Endothelial cell of umbilical vein (primary cell): Measurements from ENCODE around the gene KHDRBS1. TPM values are rescaled to one million over a fixed set of nuclear protein-coding genes. Genes with fewer than 3 reads are reported as not detected.

Experiments
- BruUV-seq: library from RNA; stranded (reverse); fragments of 400-500 nt; replicated peaks from 2 replicates; lab custom pipeline; 2021; lab: Mats Ljungman, UMichigan
- CTCF ChIA-PET: fragments of 300-600, 350-600 bp; sonication (Branson Sonifier 250); formaldehyde crosslinking; loops from one replicate; lab custom pipeline; 2021; ENCODE audit warnings: antibody characterized with exemption, inconsistent platforms; lab: Charles Lee
- POLR2A ChIA-PET: fragments of 300-600, 350-600 bp; sonication (Branson Sonifier 250); formaldehyde crosslinking; loops from one replicate; lab custom pipeline; 2021; ENCODE audit warnings: antibody characterized with exemption, inconsistent platforms; lab: Charles Lee
- DNase-seq: peaks from one replicate; pipeline ENCODE4 v3.0.0-alpha.2; 2011; ENCODE audit warnings: low read depth, low spot score
- FAIRE-seq: peaks from 2 replicates; lab custom pipeline; 2011; peaks lifted over from hg19 to GRCh38; lab: Jason Lieb, UNC
- H2AFZ ChIP-seq: 2 replicates; pipeline ENCODE4 v1.6.0; 2012; ENCODE audit warnings: low read depth, low read length, control low read depth, inconsistent platforms
- H3K27ac ChIP-seq: 2 replicates; pipeline ENCODE4 v1.5.1; 2011; ENCODE audit warnings: low read depth, mild to moderate bottlenecking, control low read depth, low read length, moderate library complexity; ENCODE audit not compliant: insufficient read depth
- H3K27me3 ChIP-seq, 2 experiments: 2 replicates each; pipeline versions ENCODE4 v1.6.0 to v1.6.1; 2011; ENCODE audit warnings: low read length in 2 of 2, mixed read lengths in 1 of 2; ENCODE audit not compliant: control insufficient read depth in 2 of 2, insufficient read depth in 2 of 2
- H3K36me3 ChIP-seq, 2 experiments: 2 replicates in 1 of 2; 3 replicates in 1 of 2; pipeline ENCODE4 v1.5.1; 2011; ENCODE audit warnings: low read length in 2 of 2, mild to moderate bottlenecking in 1 of 2, moderate library complexity in 1 of 2; ENCODE audit not compliant: control insufficient read depth in 2 of 2, insufficient read depth in 2 of 2; ENCODE audit errors: extremely low read depth in 1 of 2
- H3K4me1 ChIP-seq: 3 replicates; pipeline ENCODE4 v1.5.1; 2011; ENCODE audit warnings: mild to moderate bottlenecking, low read length; ENCODE audit not compliant: control insufficient read depth, insufficient read depth; ENCODE audit errors: extremely low read depth
- H3K4me2 ChIP-seq: 2 replicates; pipeline ENCODE4 v1.6.1; 2011; ENCODE audit warnings: low read length, control low read depth, mixed read lengths; ENCODE audit not compliant: insufficient read depth
- H3K4me3 ChIP-seq, 3 experiments: fragments of 200-600 bp in 1 of 3; sonication (generic), shearing (Covaris generic) in 1 of 3; replicated peaks in 1 of 3; 2 replicates each; pipeline ENCODE4 v1.5.1; 2011 to 2016; ENCODE audit warnings: control low read depth in 3 of 3, low read length in 3 of 3, mild to moderate bottlenecking in 2 of 3, inconsistent platforms in 1 of 3, low read depth in 1 of 3, moderate library complexity in 1 of 3; ENCODE audit not compliant: insufficient read depth in 1 of 3
- H3K79me2 ChIP-seq: 2 replicates; pipeline ENCODE4 v1.6.0; 2012; ENCODE audit warnings: low read length, inconsistent platforms; ENCODE audit not compliant: control insufficient read depth, insufficient read depth
- H3K9ac ChIP-seq: replicated peaks from 2 replicates; pipeline ENCODE3; 2011; ENCODE audit warnings: low read length, control low read depth; ENCODE audit not compliant: insufficient read depth; ENCODE audit errors: extremely low read depth
- H3K9me1 ChIP-seq: replicated peaks from 3 replicates; pipeline ENCODE4 v1.6.0; 2011; ENCODE audit warnings: mild to moderate bottlenecking, low read length; ENCODE audit not compliant: control insufficient read depth, insufficient read depth; ENCODE audit errors: extremely low read depth
- H3K9me3 ChIP-seq: replicated peaks from 2 replicates; pipeline ENCODE4 v1.5.1; 2012; ENCODE audit warnings: low read length, inconsistent platforms; ENCODE audit not compliant: control insufficient read depth, insufficient read depth
- H4K20me1 ChIP-seq: replicated peaks from 2 replicates; pipeline ENCODE3; 2011; ENCODE audit warnings: mild to moderate bottlenecking, low read length; ENCODE audit not compliant: control insufficient read depth, insufficient read depth; ENCODE audit errors: extremely low read depth
- CTCF ChIP-seq, 2 donors: IDR thresholded peaks; 1 replicate in 1 of 2; 2 replicates in 1 of 2; pipeline ENCODE4 v1.5.1; 2011; ENCODE audit warnings: low read length in 2 of 2, mild to moderate bottlenecking in 2 of 2, moderate library complexity in 2 of 2, control low read depth in 1 of 2, inconsistent platforms in 1 of 2, low read depth in 1 of 2; ENCODE audit not compliant: insufficient read depth in 1 of 2; ENCODE audit errors: extremely low read depth in 1 of 2
- EZH2 ChIP-seq: IDR thresholded peaks from 2 replicates; pipeline ENCODE4 v1.6.1; 2012; ENCODE audit warnings: borderline replicate concordance, low read depth, mild to moderate bottlenecking, moderate library complexity, low read length, inconsistent platforms; ENCODE audit not compliant: severe bottlenecking
- FOS ChIP-seq: IDR thresholded peaks from 2 replicates; pipeline ENCODE4 v1.6.1; 2011; ENCODE audit warnings: mild to moderate bottlenecking, low read length, moderate library complexity, borderline replicate concordance; ENCODE audit not compliant: insufficient read depth
- GATA2 ChIP-seq: IDR thresholded peaks from 2 replicates; pipeline ENCODE4 v1.7.0; 2011; ENCODE audit warnings: low read depth, mild to moderate bottlenecking, moderate library complexity, mixed read lengths, low read length; ENCODE audit not compliant: insufficient read length, insufficient read depth
- JUN ChIP-seq: IDR thresholded peaks from 2 replicates; pipeline ENCODE4 v1.6.1; 2011; ENCODE audit warnings: borderline replicate concordance, low read depth; ENCODE audit not compliant: insufficient read length, insufficient read depth
- MAX ChIP-seq: IDR thresholded peaks from 2 replicates; pipeline ENCODE4 v1.6.1; 2011; ENCODE audit not compliant: insufficient read depth, insufficient read length
- MYC ChIP-seq: IDR thresholded peaks from one replicate; pipeline ENCODE4 v1.6.1; 2011; ENCODE audit warnings: mild to moderate bottlenecking, low read depth, low read length
- POLR2A ChIP-seq: IDR thresholded peaks from 2 replicates; pipeline ENCODE4 v1.6.1; 2012; ENCODE audit warnings: low read depth, mild to moderate bottlenecking, control low read depth, low read length
- POLR2AphosphoS5 ChIP-seq: IDR thresholded peaks from 2 replicates; pipeline ENCODE4 v1.6.1; 2012; ENCODE audit warnings: low read depth, mild to moderate bottlenecking, control low read depth, low read length, moderate library complexity; ENCODE audit not compliant: insufficient read depth
- dilution Hi-C: fragments of 300-500 bp; cut with MboI; formaldehyde crosslinking; loops from one replicate; pipeline ENCODE4 v1.15.0; 2019; ENCODE audit warnings: low sequenced_read_pairs; ENCODE audit not compliant: extremely low pct_ligation_motif_present
- intact Hi-C: fragments of 100-400 bp; cut with micrococcal nuclease; formaldehyde crosslinking; loops from one replicate; pipeline ENCODE4 v1.10.0; 2022
- polyA plus RNA-seq, 4 experiments: library from polyadenylated mRNA; depleted of rRNA in 3 of 4; stranded (reverse) in 3 of 4; unstranded in 1 of 4; fragments of >200 nt; gene quantifications; 2 replicates each; pipeline versions ENCODE4 v1.2.1 to v1.2.3, GENCODE V29; 2011 to 2012; ENCODE audit warnings: missing spikeins in 1 of 4
- total RNA-seq: library from RNA; stranded (reverse); gene quantifications from 2 replicates; pipeline ENCODE4 v1.2.3, GENCODE V29; 2021

The KHDRBS1 gene
- total and polyA plus RNA-seq, 2 donors (not counting 3 experiments of a cell fraction or from before 2014, with no cell fraction given), result 43.4 to 194 TPM

GRCh38 chr1:32010246-32010645 lies 3.4 kb upstream of the KHDRBS1 start:
- Histone ChIP-seq H3K36me3 (no peaks in the 10 kb centered on the region), H3K4me2 (no peak overlapping the region), H3K4me1 (peaks cover 12% of the 10 kb centered on the region), H3K27me3 (no peaks in the 10 kb centered on the region), H4K20me1 (no peaks in the 10 kb centered on the region), H2AFZ (no peak overlapping the region), H3K9me1 (no peaks in the 10 kb centered on the region), H3K9ac (no peak overlapping the region), H3K9me3 (no peaks in the 10 kb centered on the region), H3K4me3 (no peak overlapping the region), H3K79me2 (peaks cover 16% of the 10 kb centered on the region), H3K27ac (no peak overlapping the region)
- dilution Hi-C loops, result no loop called here
- no peak for DNase-seq
- ChIA-PET POLR2A (no interaction called here), CTCF (interaction anchor here (1.1 kb wide), 1 partner anchor 264 kb away, joined by 3 read pairs; no protein-coding TSS in a partner anchor)
- intact Hi-C loops, result no loop called here
- FAIRE-seq, result no peak
- no TSS peak for BruUV-seq
- TF ChIP-seq POLR2A (no peak), JUN (no peak), EZH2 (no peak), GATA2 (no peak), MYC (no peak), FOS (no peak), MAX (no peak), POLR2AphosphoS5 (no peak), CTCF (IDR thresholded peaks at IDR 0.05; ENCODE audit: extremely low read depth in 1 of 2, insufficient read depth in 1 of 2, low read depth in 1 of 2, low read length in 2 of 2) (no peak)
